HCT116 (cell line): ENCODE data around the gene PRKN. TPM values are rescaled to one million over a fixed set of nuclear protein-coding genes. Genes with fewer than 3 reads are reported as not detected.

ENCODE experiments used
- ATAC-seq: fragments of 200-7000 bp; cut with Tn5 transposase; 2 replicates; pipeline ENCODE4 v1.9.1; 2020; ENCODE audit warnings: mild to moderate bottlenecking, moderate library complexity
- BruUV-seq: library from RNA; stranded (reverse); fragments of 400-500 nt; replicated peaks from 2 replicates; lab custom pipeline; 2021; lab: Mats Ljungman, UMichigan
- CTCF ChIA-PET: fragments of 300-600 bp; sonication (Branson Sonifier 250); formaldehyde crosslinking; loops from one replicate; lab custom pipeline; 2021; ENCODE audit warnings: antibody characterized with exemption; lab: Charles Lee
- POLR2A ChIA-PET: fragments of 300-600, 350-600 bp; sonication (Branson Sonifier 250); formaldehyde crosslinking; loops from one replicate; lab custom pipeline; 2021; ENCODE audit warnings: antibody characterized with exemption; lab: Charles Lee
- RAD21 ChIA-PET, 2 experiments: fragments of 300-600 bp; sonication (Branson Sonifier 250); formaldehyde crosslinking; loops; one replicate each; lab custom pipeline; 2023; ENCODE audit warnings: low total read pairs in 2 of 2; ENCODE audit not compliant: uncharacterized antibody in 2 of 2, unreplicated experiment in 2 of 2, low non-redundant PET in 1 of 2; lab: Charles Lee
- DNase-seq: peaks from one replicate; pipeline ENCODE4 v3.0.0-alpha.2; 2010; ENCODE audit warnings: low read depth, low spot score
- H2AFZ ChIP-seq: fragments of 200-600 bp; shearing (Covaris generic), sonication (generic); 2 replicates; pipeline ENCODE4 v1.6.1; 2017; ENCODE audit warnings: low read depth, mixed run types, mixed read lengths, antibody characterized with exemption, low read length; ENCODE audit not compliant: poor library complexity, severe bottlenecking
- H3K27ac ChIP-seq: 2 replicates; pipeline ENCODE4 v1.5.1; 2012; ENCODE audit warnings: low read depth, low read length
- H3K27me3 ChIP-seq: fragments of 200-600 bp; sonication (generic); 2 replicates; pipeline ENCODE4 v1.6.1; 2016; ENCODE audit warnings: mixed run types, low read length, mixed read lengths; ENCODE audit not compliant: insufficient read depth
- H3K36me3 ChIP-seq, 2 experiments: fragments of 200-500 bp in 1 of 2; fragments of 200-600 bp in 1 of 2; sonication (Bioruptor generic) in 1 of 2; sonication (generic) in 1 of 2; 2 replicates each; pipeline versions ENCODE4 v1.5.1 to v1.6.1; 2014 to 2016; ENCODE audit warnings: low read length in 2 of 2, inconsistent platforms in 1 of 2, mixed read lengths in 1 of 2, mixed run types in 1 of 2; ENCODE audit not compliant: insufficient read depth in 2 of 2, control insufficient read depth in 1 of 2
- H3K4me1 ChIP-seq, 2 experiments: fragments of 200-600 bp in 1 of 2; sonication (generic) in 1 of 2; 2 replicates each; pipeline versions ENCODE4 v1.5.1 to v1.6.1; 2012 to 2017; ENCODE audit warnings: low read length in 2 of 2, inconsistent platforms in 1 of 2, mild to moderate bottlenecking in 1 of 2, mixed read lengths in 1 of 2, mixed run types in 1 of 2, moderate library complexity in 1 of 2; ENCODE audit not compliant: insufficient read depth in 2 of 2, control insufficient read depth in 1 of 2
- H3K4me2 ChIP-seq: fragments of 200-600 bp; sonication (generic); 2 replicates; pipeline ENCODE4 v1.6.1; 2017; ENCODE audit warnings: mixed run types, low read length, mixed read lengths
- H3K4me3 ChIP-seq, 2 experiments: fragments of 200-600 bp in 1 of 2; sonication (generic) in 1 of 2; replicated peaks in 1 of 2; 2 replicates each; pipeline ENCODE4 v1.5.1; 2011 to 2016; ENCODE audit warnings: low read length in 2 of 2, control low read depth in 1 of 2, low read depth in 1 of 2, mild to moderate bottlenecking in 1 of 2, mixed read lengths in 1 of 2, mixed run types in 1 of 2
- H3K79me2 ChIP-seq: fragments of 200-600 bp; sonication (generic); 2 replicates; pipeline ENCODE4 v1.6.1; 2017; ENCODE audit warnings: mild to moderate bottlenecking, mixed run types, low read length, moderate library complexity, mixed read lengths; ENCODE audit not compliant: insufficient read depth
- H3K9ac ChIP-seq: fragments of 200-600 bp; sonication (generic); 2 replicates; pipeline ENCODE4 v1.6.1; 2016; ENCODE audit warnings: low read length, mixed read lengths
- H3K9me2 ChIP-seq: fragments of 200-600 bp; sonication (generic), shearing (Covaris generic); 2 replicates; pipeline ENCODE4 v1.6.1; 2017; ENCODE audit warnings: mixed run types, mild to moderate bottlenecking, moderate library complexity; ENCODE audit not compliant: insufficient read depth
- H3K9me3 ChIP-seq, 2 experiments: fragments of 200-500 bp in 1 of 2; fragments of 200-600 bp in 1 of 2; sonication (Bioruptor generic) in 1 of 2; sonication (generic) in 1 of 2; 2 replicates each; pipeline ENCODE4 v1.6.1; 2014 to 2017; ENCODE audit warnings: low read length in 2 of 2, mixed read lengths in 2 of 2, inconsistent platforms in 1 of 2, low read depth in 1 of 2, mild to moderate bottlenecking in 1 of 2, mixed run types in 1 of 2, moderate library complexity in 1 of 2; ENCODE audit not compliant: control insufficient read depth in 1 of 2, insufficient read depth in 1 of 2
- H4K20me1 ChIP-seq: fragments of 200-600 bp; sonication (generic), shearing (Covaris generic); 2 replicates; pipeline ENCODE4 v1.6.1; 2017; ENCODE audit warnings: mixed run types, mild to moderate bottlenecking, moderate library complexity; ENCODE audit not compliant: insufficient read depth
- CEBPB ChIP-seq: IDR thresholded peaks from 2 replicates; pipeline ENCODE4 v1.6.1; 2012; ENCODE audit warnings: low read depth
- EZH2 ChIP-seq: fragments of 200-600 bp; sonication (generic); IDR thresholded peaks from 2 replicates; pipeline ENCODE4 v1.6.1; 2017; ENCODE audit warnings: antibody characterized with exemption, mixed run types
- EZH2phosphoT487 ChIP-seq: fragments of 200-600 bp; IDR thresholded peaks from 2 replicates; pipeline ENCODE4 v1.6.1; 2018; ENCODE audit warnings: antibody characterized with exemption, borderline replicate concordance
- JUND ChIP-seq: IDR thresholded peaks from 2 replicates; pipeline ENCODE4 v1.6.1; 2012
- RAD21 ChIP-seq: IDR thresholded peaks from 2 replicates; pipeline ENCODE4 v1.6.1; 2012; ENCODE audit warnings: low read depth, mild to moderate bottlenecking
- SIN3A ChIP-seq: IDR thresholded peaks from 2 replicates; pipeline ENCODE4 v1.6.1; 2012; ENCODE audit warnings: low read depth
- SP1 ChIP-seq: IDR thresholded peaks from 2 replicates; pipeline ENCODE4 v1.6.1; 2012; ENCODE audit warnings: low read depth
- ZFX ChIP-seq: fragments of 450-650 bp; IDR thresholded peaks from 2 replicates; pipeline ENCODE4 v1.6.1; 2017
- intact Hi-C: fragments of 100-400 bp; cut with micrococcal nuclease; formaldehyde crosslinking; loops from 2 replicates; pipeline ENCODE4 v1.10.0; 2022
- total RNA-seq: library from RNA; stranded (reverse); gene quantifications from one replicate; pipeline ENCODE4 v1.2.1, GENCODE V29; 2021; ENCODE audit not compliant: unreplicated experiment
- TF ChIP-seq, protein P1 (sequence below): IDR thresholded peaks from 2 replicates; pipeline ENCODE4 v1.6.1; 2012; ENCODE audit warnings: low read depth
- TF ChIP-seq, protein P2 (sequence below): IDR thresholded peaks from 2 replicates; pipeline ENCODE4 v1.6.1; 2012

The PRKN gene
- total RNA-seq, 1 experiment from 2014 or later = 2.6 TPM

DNA sequence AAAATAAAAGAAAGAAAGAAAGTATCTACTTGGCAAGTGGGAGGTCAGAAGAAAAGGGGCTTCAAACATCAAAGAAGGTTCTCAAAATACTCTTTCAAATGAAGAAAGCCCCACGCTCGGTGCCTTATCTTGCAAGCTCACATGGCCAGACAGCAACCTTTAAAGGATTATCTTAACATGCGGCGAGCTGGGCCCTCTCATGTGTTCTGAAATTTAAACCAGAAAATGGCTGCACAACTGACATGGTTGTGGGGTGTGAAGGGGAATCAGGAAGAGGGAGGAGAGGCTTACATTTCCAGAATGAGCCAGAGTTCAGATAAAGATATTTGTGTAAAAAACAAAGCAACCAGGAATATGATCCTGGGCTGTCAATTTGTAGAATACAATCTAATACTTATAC, 363.1 kb downstream of the PRKN start:
- no peak overlapping the region for H3K4me3 ChIP-seq

DNA sequence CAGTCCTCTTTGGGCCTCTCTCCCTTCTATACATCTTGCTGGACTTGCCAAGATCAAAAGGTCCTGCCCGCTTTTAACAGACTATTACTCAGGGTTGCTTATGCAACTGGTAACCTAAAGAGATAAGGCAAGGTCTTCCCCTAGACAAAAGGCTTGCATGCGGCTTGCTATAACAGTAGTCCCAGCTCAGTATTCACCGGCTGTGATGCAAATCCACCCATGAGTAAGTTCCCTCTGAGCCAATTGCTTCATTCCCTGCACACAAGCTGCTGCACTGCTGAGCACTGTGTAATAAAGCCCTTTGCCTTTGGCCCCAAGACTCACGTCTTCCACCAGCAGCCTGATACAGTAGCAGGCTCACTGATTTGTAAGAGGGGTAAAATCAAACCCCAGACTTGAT, 363.8 kb downstream of the PRKN start:
- BruUV-seq = no TSS peak
- ATAC-seq = no peak

More for the DNA sequence above, 363.1 kb downstream of the PRKN start:
- ChIA-PET POLR2A (no interaction called here), CTCF (no interaction called here), RAD21 (no interaction called here)
- no peaks in the 10 kb centered on the region for H3K4me1 ChIP-seq
- no peaks in the 10 kb centered on the region for H3K9me2 ChIP-seq
- no peak overlapping the region for H3K4me2 ChIP-seq
- no peak for ATAC-seq
- TF ChIP-seq CEBPB = no peak
- H2AFZ ChIP-seq = no peak overlapping the region
- H4K20me1 ChIP-seq = no peaks in the 10 kb centered on the region
- no peaks in the 10 kb centered on the region for H3K27me3 ChIP-seq
- no peak overlapping the region for H3K9ac ChIP-seq
- BruUV-seq = no TSS peak
- no peak for DNase-seq
- H3K9me3 ChIP-seq = no peaks in the 10 kb centered on the region
- H3K27ac ChIP-seq = no peak overlapping the region
- intact Hi-C loops = no loop called here
- no peaks in the 10 kb centered on the region for H3K79me2 ChIP-seq
- H3K36me3 ChIP-seq = no peaks in the 10 kb centered on the region

More for the DNA sequence above, 363.8 kb downstream of the PRKN start:
- H3K4me1 ChIP-seq = no peaks in the 10 kb centered on the region
- H3K9me2 ChIP-seq = no peaks in the 10 kb centered on the region
- H4K20me1 ChIP-seq = no peaks in the 10 kb centered on the region
- no peak overlapping the region for H3K27ac ChIP-seq
- intact Hi-C loops = no loop called here
- no peak overlapping the region for H3K9ac ChIP-seq
- H3K79me2 ChIP-seq = no peaks in the 10 kb centered on the region
- H3K36me3 ChIP-seq = no peaks in the 10 kb centered on the region
- no peak overlapping the region for H3K4me2 ChIP-seq
- POLR2A ChIA-PET = no interaction called here
- H2AFZ ChIP-seq = no peak overlapping the region
- CTCF ChIA-PET = no interaction called here
- no peaks in the 10 kb centered on the region for H3K27me3 ChIP-seq
- no peak overlapping the region for H3K4me3 ChIP-seq
- RAD21 ChIA-PET = no interaction called here
- DNase-seq = no peak
- no peaks in the 10 kb centered on the region for H3K9me3 ChIP-seq
- TF ChIP-seq SIN3A (no peak), SP1 (no peak), JUND (no peak), RAD21 (no peak), EZH2phosphoT487 (no peak), ZFX (no peak), EZH2 (no peak)
- TF ChIP-seq, protein P1, sequence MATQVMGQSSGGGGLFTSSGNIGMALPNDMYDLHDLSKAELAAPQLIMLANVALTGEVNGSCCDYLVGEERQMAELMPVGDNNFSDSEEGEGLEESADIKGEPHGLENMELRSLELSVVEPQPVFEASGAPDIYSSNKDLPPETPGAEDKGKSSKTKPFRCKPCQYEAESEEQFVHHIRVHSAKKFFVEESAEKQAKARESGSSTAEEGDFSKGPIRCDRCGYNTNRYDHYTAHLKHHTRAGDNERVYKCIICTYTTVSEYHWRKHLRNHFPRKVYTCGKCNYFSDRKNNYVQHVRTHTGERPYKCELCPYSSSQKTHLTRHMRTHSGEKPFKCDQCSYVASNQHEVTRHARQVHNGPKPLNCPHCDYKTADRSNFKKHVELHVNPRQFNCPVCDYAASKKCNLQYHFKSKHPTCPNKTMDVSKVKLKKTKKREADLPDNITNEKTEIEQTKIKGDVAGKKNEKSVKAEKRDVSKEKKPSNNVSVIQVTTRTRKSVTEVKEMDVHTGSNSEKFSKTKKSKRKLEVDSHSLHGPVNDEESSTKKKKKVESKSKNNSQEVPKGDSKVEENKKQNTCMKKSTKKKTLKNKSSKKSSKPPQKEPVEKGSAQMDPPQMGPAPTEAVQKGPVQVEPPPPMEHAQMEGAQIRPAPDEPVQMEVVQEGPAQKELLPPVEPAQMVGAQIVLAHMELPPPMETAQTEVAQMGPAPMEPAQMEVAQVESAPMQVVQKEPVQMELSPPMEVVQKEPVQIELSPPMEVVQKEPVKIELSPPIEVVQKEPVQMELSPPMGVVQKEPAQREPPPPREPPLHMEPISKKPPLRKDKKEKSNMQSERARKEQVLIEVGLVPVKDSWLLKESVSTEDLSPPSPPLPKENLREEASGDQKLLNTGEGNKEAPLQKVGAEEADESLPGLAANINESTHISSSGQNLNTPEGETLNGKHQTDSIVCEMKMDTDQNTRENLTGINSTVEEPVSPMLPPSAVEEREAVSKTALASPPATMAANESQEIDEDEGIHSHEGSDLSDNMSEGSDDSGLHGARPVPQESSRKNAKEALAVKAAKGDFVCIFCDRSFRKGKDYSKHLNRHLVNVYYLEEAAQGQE = no peak
- TF ChIP-seq, protein P2, sequence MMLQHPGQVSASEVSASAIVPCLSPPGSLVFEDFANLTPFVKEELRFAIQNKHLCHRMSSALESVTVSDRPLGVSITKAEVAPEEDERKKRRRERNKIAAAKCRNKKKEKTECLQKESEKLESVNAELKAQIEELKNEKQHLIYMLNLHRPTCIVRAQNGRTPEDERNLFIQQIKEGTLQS = no peak
